NCI-H446 (cell line): ENCODE measurements around the gene VDAC1.
"Not testable (repeated sequence)": the region's sequence is repeated elsewhere in the genome, so short reads cannot be mapped to it uniquely, and the experiment has no call there.

Experiments used
- DNase-seq, 2 experiments: peaks; one replicate each; lab custom pipeline; 2025; lab: John Stamatoyannopoulos, UW

The VDAC1 gene

DNA sequence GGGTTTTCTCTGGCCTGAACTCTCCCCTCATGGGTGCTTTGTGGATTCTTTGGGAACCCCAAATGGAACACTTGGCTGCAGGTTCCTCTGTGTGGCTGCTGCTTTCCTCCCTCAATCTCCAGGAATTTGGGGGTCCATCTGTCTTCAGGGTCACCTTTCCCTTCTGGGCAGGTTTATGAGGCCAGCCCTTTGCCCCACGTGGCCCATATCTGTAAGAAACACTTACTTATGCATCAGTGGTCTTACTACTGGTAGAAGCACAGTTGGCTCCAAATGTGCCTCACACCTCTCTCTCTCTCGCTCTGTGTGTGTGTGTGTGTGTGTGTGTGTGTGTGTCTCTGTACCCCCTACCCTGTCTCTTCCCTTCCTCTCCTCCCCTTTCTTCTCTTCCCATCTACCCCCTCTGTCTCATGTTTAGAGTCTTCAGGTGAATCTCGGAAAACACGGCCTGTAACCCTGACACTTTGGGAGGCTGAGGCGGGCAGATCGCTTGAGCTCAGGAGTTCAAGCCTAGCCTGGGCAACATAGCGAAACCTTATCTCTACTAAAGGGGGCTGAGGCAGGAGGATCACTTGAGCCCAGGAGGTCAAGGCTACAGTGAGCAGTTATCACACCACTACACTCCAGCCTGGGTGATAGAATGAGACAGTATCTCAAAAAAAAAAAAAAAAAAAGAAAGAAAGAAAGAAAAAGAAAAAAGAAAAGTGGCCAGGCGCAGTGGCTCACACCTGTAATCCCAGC lies 63.1 kb downstream of the VDAC1 start:
- no peak for DNase-seq

DNA sequence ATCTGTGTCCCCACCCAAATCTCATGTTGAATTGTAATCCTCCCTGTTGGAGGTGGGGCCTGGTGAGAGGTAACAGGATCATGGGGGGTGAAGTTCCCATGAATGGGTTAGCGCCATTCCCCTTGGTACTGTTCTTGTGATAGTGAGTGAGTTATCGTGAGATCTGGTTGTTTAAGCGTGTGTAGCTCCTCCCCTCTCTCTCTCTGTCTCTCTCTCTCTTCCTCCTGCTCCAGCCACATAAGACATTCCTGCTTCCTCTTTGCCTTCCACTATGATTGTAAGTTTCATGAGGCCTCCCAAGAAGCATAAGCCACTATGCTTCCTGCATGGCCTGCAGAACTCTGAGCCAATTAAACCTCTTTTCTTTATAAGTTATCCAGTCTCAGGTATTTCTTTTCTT lies 65.1 kb downstream of the VDAC1 start:
- no peak for DNase-seq

DNA sequence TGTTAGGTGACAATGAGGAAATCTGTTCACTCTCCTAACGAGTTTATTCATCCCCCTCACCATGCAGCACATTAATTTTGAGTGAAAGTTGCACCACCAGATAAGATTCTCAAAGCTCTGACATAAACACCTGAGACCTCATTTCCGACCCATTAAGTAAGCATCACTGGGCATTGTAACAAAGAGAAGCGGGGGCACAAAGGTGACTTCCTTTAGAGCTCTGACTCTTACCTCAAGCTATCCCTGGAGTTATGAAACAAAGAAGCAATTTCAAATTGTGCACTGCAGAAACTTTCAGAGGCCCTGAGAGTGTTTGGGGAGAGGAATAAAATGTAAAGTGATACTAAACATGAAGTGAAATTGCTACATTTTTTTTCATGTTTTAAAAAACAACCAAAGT lies 65.8 kb downstream of the VDAC1 start:
- DNase-seq, result no peak

DNA sequence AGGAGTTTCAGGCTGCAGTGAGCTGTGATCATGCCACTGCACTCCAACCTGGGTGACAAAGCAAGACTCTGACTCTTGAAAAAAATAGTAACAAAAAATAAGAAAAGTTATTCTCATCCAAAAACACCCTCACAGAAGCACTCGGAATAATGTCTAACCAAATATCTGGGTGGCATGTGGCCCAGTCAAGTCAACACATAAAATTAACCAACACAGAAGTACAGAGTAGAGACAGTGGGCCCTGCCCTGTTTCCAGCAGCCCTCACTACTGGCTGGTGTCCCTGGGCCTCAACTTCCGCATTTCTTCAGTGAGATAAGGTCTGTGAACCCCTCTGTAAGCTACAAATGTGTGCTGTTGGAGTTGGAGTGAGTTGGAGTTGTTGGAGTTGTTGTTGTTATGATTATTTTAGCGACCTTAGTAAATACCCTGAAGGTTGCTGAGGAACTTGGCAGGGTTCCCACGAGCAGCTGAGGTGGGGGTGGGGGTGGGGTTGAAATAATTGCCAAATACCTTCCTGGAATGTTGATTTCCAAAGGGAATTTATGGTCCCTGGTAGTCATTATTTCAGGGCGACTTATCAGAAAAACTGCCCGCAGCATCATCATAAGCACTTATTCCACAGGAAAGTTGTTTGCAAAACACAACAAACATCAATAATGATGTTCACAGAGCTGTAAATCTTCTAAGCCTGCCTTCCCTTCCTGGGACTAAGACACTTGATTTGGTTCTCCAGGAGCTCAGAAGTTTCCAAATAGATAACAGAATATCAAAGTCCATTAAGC lies 66.5 kb downstream of the VDAC1 start:
- no peak for DNase-seq

DNA sequence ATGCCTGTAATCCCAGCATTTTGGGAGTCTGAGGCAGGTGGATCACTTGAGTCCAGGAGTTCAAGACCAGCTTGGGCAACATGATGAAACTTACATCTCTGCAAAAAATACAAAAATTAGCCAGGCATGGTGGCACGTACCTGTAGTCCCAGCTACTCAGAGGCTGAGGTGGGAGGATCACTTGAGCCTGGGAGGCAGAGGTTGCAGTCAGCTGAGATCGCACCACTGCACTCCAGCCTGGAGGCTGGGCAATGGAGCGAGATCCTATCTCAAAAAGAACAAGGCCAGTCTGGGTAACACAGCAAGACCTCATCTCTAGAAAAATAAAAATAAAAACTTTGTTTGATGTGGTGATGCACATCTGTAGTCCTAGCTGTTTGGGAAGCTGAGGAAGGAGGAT lies 67.1 kb downstream of the VDAC1 start:
- DNase-seq, result not testable (repeated sequence)

DNA sequence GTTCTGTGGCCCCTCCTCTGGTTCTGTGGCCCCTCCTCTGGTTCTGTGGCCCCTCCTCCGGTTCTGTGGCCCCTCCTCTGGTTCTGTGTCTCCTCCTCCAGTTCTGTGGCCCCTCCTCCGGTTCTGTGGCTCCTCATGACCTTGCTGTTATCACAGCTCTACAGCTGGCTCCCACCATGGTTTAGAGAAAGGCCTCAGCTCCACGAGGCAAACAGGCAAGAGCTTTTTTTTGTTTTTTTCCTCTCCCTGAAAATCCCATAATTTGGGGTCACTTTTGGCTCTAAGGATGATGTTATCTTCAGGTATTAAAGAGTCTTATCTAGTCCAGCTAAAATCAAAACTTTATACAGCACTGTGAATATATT lies 68.1 kb downstream of the VDAC1 start:
- DNase-seq, result no peak

DNA sequence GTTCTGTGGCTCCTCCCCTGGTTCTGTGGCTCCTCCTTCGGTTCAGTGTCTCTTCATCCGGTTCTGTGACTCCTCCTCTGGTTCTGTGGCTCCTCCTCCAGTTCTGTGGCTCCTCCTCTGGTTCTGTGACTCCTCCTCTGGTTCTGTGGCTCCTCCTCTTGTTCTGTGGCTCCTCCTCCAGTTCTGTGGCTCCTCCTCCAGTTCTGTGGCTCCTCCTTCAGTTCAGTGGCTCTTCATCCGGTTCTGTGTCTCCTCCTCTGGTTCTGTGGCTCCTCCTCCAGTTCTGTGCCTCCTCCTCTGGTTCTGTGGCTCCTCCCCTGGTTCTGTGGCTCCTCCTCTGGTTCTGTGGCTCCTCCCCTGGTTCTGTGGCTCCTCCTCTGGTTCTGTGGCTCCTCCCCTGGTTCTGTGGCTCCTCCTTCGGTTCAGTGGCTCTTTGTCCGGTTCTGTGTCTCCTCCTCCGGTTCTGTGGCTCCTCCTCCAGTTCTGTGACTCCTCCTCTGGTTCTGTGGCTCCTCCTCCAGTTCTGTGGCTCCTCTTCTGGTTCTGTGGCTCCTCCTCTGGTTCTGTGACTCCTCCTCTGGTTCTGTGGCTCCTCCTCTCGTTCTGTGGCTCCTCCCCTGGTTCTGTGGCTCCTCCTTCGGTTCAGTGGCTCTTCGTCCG lies 68.7 kb downstream of the VDAC1 start:
- not testable (repeated sequence) for DNase-seq

DNA sequence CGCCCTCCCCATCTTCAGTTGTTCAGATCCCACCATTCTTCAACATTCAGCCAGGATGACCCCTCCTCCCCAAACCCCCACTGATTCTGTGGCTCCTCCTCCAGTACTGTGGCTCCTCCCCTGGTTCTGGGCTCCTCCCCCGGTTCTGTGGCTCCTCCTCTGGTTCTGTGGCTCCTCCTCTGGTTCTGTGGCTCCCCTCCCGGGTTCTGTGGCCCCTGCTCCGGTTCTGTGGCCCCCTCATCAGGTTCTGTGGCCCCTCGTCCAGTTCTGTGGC lies 69.2 kb downstream of the VDAC1 start:
- no peak for DNase-seq

DNA sequence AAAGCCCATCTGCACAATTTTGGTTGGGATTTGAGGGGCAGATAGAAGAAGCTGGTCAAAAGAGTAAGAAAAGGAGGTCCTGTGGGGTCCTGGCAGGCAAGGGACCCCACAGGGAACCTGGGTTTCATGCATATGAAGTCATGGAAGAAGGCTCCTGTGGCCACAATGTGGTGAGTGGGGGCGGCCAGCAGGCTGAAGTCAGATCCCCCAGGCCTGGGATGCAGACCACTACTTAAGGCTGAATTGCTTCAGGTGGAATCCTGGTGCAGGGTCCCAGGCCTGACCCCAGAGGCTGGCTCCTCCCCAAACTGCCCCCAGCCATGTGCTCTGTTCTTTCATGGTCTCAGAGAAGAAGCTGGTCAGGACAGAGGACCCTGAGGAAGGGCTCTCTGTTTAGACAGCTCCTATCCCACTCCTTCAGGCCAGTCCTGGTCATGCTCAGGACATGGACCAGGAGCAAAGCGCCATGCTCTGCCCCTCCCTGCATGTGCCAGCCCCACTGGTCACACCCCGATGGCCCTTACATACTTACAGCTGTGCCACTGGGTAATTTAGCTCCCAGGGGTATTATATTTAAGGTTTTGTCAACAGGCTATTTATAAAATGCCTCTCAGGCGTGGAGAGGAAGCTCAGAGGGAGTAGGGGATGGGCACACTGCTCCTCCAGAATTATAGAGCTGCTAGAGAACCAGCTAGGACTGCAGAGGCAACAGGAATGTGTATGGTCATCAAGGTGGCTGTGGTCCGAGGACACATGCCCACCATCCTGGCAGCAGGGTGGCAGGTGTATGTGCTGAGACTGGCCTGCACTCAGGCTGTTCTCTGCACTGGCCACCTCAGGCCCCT lies 69.7 kb downstream of the VDAC1 start:
- DNase-seq, result no peak

DNA sequence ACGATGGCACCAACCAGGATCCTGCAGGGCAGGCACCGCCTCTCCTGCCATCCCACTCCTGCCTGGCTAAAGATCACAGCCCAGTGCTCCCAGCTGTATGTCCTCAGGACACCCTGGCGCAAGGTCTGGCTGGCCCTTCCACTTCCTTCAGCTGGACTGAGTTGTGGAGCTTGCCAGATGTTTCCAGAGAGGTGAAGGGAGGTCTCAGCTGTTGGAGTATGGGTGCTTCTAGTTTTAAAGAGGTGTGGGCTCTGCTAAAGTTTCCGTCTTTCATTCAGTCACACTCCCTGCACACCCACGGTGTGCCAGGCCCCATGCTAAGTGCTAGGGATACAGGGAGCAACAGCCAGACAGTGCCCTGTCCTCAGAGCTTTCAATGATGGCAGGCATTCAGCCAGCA lies 70.5 kb downstream of the VDAC1 start:
- no peak for DNase-seq

DNA sequence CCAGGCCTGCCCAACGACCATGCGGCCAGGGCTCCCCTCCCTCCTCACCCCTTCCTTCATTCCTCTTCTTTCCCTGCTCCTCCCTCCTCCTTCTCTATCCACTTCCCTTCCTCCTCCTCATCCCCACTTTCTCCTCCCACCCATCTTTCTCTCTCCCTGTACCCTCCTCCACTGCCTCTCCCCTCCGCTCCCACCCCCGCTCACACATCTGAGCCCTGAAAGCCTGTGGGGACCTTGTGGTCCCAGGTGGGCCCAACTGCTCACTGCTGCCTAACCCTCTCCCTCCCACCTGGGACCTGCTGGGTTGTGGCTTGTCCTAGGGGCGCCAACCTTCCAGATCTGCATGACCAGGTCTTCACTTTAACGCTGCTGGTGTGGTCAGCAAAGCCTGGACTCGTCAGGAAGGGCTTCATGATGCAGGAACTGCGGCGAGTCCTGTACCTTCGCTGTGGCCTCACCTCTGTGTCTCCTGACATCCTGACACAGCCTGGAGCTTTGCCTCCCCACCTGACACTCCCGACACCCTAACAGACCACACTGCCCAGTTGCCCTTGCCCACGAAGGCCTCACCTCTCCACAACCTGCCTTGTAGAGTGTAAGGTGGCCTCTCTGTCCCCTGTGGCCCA lies 71.0 kb downstream of the VDAC1 start:
- DNase-seq, result no peak

DNA sequence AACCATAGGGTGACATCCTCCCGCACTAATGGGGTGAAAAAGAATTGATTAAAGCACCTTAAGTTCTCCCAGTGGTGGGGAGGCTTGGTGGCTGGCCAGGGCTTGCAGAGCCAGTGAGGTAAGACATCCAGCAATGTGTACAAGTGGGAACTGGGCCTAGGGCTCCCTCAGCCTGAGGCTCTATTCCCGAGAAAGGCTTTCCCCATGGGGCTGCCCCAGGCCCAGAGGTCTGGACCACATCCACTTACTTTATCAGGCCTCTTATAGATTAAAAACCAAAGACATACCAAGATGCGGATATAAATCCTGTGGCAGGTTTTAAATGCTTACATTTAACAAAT lies 71.6 kb downstream of the VDAC1 start:
- no peak for DNase-seq

DNA sequence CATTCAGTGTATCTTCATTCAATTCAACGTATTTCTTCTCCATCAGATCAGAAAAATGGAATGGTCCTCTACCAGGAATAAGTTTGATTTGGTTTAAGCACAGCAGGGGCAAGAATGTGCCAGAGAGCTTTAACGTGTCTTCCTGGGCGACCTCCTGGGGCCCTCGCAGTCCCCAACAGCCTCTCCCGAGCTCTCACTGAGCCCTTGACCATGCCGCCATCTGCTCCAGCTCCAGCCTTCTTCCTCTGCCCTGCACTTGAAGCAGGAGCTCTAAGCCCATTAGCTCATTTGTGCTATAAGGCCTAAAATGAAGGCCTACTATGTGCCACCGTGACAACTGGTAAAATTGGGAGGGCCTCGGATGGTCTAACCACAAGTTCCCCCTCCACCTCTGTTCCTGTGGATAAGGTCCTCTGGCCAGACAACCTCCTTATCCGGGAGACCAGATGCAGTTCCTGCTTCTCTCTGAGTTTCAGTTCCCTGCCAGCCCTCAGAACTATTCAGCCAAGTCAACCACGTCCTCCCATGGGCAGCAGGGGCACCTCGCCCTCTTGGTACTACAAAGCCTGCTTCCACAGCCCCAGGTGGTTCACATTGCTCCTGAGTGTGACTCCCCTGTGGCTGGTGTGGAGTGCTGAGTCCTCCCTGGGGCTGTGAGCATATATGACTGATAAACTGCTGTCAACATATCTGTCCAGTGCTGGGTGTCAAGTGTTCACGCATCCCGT lies 72.2 kb downstream of the VDAC1 start:
- DNase-seq, result no peak

DNA sequence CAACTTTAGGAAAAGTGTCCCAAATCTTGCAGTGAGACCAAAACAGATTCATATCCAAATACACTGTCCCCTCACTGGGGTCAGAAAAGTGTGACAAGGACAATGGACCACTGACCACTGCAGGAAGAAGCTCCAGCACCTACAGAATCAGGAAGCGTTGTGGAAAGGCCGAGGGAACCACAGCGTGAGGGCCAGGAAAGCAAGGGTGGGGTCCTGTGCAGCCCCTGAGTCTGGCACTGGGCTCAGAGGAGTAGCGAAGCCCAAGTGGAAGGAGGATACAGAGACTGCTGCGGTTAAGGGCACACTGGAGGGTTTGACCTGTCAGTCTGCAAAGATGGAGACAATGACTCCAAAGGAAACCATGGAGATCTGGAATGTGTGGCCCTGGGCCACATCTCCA lies 73.2 kb downstream of the VDAC1 start:
- DNase-seq, result no peak

DNA sequence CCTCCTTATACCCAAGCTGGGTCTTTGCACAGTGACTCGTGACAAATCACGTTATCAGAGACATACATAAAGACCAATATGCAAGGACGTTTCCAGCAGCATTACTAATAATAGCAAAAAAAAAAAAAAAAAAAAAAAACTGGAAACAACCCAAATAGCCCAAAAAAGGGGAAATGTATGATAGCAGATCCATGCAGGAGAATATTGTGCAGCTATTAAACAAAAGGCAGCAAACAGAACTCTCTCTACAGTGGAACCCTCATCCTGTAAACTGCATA lies 74.0 kb downstream of the VDAC1 start:
- no peak for DNase-seq

DNA sequence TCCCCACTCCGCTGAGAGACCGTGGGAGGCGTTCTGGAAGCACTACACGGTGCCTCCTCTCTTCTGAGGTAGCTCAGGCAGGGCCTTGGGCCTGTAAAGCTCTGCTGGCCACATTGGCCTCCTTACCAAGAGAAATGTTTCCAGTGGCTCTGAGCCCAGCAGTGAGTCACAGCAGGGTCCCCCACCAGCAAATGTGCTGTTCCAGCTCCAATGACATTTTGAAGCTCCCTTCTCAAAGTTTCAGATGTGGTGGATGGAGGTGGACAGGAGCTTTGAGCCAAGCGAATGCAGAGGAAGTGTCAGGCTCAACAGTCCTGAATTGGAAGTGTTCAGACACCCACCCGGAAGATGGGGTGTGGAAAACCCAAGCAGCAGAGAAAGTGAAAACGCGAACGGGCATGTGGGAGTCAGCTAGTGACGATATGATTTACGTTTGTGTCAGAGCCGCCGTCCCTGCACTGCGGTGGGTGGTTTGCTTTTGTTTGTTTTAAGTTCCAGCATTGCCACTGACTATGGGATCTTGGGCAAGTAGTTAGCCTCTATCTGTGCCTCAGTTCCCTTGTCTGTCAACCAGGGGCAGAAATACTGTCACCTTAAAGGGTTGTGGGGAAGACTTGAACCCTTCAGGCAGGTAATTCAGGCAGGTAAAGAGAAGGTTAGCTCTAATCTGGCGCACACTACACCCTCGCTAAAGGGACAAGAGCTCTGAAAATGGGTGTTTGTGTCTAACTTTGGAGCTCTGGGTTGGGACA lies 74.5 kb downstream of the VDAC1 start:
- DNase-seq, result peak in 1 of 2 experiments; percentile 29

DNA sequence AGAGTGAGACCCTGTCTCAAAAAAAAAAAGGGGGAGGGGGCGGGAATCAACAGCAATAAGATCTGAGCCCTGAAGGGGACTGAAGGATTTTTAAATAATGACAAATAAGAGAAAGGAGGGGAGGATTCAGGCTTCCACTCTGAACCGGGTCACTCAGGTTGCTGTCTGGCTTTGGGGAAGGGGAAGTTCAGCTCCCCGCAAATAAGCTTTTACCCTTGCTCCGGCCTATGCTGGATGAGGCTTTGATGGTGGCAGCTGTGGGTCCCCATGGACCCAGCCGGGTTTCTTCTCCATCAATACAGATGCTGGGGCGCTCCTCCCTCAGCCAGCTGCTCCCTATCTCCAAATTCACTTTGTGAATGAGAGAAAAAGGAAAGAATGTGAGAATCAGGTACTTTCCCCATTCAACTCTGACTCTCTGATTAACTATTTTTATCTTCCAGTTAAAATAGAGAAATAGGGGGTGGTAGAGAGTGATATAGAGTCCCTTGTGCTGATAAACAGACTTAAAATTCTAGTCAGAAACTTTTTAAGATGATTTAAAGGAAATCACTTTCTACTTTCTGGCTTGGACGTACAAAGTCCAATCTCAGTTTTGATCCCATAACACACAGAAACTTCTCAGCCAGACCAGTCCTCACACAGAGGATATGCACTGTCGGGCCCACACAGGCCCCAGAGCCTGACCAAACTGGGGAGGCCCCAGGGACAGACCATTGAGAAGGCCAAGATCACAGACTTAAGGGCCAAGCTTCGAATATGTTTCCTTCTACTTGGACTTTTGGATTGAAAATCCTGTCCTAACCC lies 76.0 kb downstream of the VDAC1 start:
- no peak for DNase-seq

DNA sequence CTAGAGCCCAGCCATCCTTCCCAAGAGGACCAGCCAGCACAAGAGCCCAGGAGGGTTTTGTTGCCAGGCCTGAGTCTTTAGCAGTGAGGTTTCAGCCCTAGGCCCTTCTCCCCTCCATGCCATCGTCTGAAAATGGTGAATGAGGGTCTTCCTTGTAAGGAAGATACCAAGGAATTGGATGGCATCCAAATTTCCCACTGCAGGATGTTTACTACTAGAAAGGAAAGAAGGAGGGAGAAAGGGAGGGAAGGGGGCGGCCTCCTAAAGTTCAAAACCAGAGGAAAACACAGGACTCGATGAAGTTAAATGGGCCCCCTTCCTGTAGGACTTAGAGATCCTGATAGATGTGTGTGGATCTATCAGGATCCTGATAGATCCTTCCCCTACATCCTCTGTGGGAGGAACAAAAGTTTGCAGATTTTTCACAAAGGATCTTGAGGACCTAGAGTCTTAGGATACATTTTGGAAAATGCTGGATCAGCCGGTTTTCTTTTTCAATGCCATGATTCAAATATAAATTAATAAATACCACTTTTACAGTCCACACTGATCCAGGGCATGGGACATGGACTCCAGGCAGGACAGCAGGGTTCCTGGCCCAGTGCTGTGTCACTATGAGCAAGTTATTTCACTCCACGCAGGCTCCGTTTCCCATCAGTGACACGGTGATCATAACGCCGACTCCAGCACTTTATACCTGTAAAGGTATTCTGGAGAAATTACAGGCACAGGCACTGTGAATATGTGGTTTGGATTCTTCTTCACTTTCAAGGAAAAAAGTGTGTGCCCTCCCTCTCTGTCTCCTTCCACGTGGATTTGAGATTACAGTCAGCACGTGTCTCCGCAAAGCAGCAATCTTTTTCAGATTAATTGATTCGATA lies 77.2 kb downstream of the VDAC1 start:
- DNase-seq, result no peak
